Osteoblast (primary cell): ENCODE data around the gene HNRNPU. TPM values are rescaled to one million over a fixed set of nuclear protein-coding genes. Genes with fewer than 3 reads are reported as not detected.
A peak's percentile ranks its signal among the peaks of the same experiment; 100 is the strongest.

ENCODE experiments used
- DNase-seq: peaks from one replicate; pipeline ENCODE4 v3.0.0; 2011; ENCODE audit warnings: low spot score, mixed read lengths; ENCODE audit not compliant: insufficient read length; ENCODE audit errors: missing footprints
- H2AFZ ChIP-seq: 2 replicates; pipeline ENCODE4 v1.6.0; 2011; ENCODE audit warnings: mild to moderate bottlenecking, low read length
- H3K27ac ChIP-seq: 2 replicates; pipeline ENCODE4 v1.5.1; 2011; ENCODE audit warnings: mild to moderate bottlenecking, low read depth, low read length, moderate library complexity
- H3K27me3 ChIP-seq: 2 replicates; pipeline ENCODE4 v1.6.0; 2012; ENCODE audit warnings: mild to moderate bottlenecking, control low read depth, inconsistent platforms, low read length, moderate library complexity; ENCODE audit not compliant: insufficient read depth
- H3K36me3 ChIP-seq: 2 replicates; pipeline ENCODE4 v1.5.1; 2011; ENCODE audit warnings: mild to moderate bottlenecking, low read length, control low read depth, moderate library complexity; ENCODE audit not compliant: insufficient read depth
- H3K4me1 ChIP-seq: 2 replicates; pipeline ENCODE4 v1.5.1; 2011; ENCODE audit warnings: mild to moderate bottlenecking, low read length, control low read depth, moderate library complexity; ENCODE audit not compliant: insufficient read depth
- H3K4me2 ChIP-seq: 2 replicates; pipeline ENCODE4 v1.6.0; 2011; ENCODE audit warnings: mild to moderate bottlenecking, low read length; ENCODE audit not compliant: insufficient read depth
- H3K4me3 ChIP-seq: fragments of 200-600 bp; sonication (generic); 3 replicates; pipeline ENCODE4 v1.5.1; 2012; ENCODE audit warnings: mild to moderate bottlenecking, low read length, inconsistent platforms; ENCODE audit not compliant: insufficient read depth
- H3K79me2 ChIP-seq: 2 replicates; pipeline ENCODE4 v1.6.0; 2012; ENCODE audit warnings: mild to moderate bottlenecking, low read length, control low read depth, inconsistent platforms; ENCODE audit not compliant: insufficient read depth
- H3K9me3 ChIP-seq: 2 replicates; pipeline ENCODE4 v1.5.1; 2011; ENCODE audit warnings: low read depth, low read length, control low read depth
- H4K20me1 ChIP-seq: 2 replicates; pipeline ENCODE4 v1.6.0; 2012; ENCODE audit warnings: mild to moderate bottlenecking, low read length, control low read depth; ENCODE audit not compliant: insufficient read depth
- CTCF ChIP-seq: IDR thresholded peaks from 2 replicates; pipeline ENCODE4 v1.5.1; 2011; ENCODE audit warnings: mild to moderate bottlenecking, low read depth, low read length, moderate library complexity; ENCODE audit errors: extremely low read depth
- total RNA-seq: library from RNA; depleted of rRNA; stranded (reverse); fragments of >200 nt; gene quantifications from 2 replicates; pipeline ENCODE4 v1.2.3, GENCODE V29; 2012

The HNRNPU gene
- total RNA-seq = 214 and 240 TPM in 2 replicates

GRCh38 chr1:244864253-244865027, at the start of gene HNRNPU:
HNRNPU (minus strand) TSS chr1:244864543; CDS start chr1:244864307, 236 bp downstream.
- H3K27ac ChIP-seq = peak within 1 kb of the TSS; percentile 93
- H4K20me1 ChIP-seq = peaks cover 36% of the 10 kb centered on the region
- H3K4me2 ChIP-seq = peak within 1 kb of the TSS; percentile 94
- H3K9me3 ChIP-seq = no peaks in the 10 kb centered on the region
- TF ChIP-seq CTCF = peak; percentile 21
- peak; percentile 95 for DNase-seq
- peak within 1 kb of the TSS; percentile 97 for H2AFZ ChIP-seq
- H3K4me3 ChIP-seq = peak within 1 kb of the TSS; percentile 93
- H3K36me3 ChIP-seq = peaks cover 17% of the 10 kb centered on the region
- H3K4me1 ChIP-seq = peaks cover 33% of the 10 kb centered on the region
- H3K79me2 ChIP-seq = peaks cover 48% of the 10 kb centered on the region
- H3K27me3 ChIP-seq = no peaks in the 10 kb centered on the region

- Histone ChIP-seq H3K9me3 (no peaks in the 10 kb centered on the region), H3K4me3 (no peak overlapping the region)
These were observed 49.5 kb upstream of the HNRNPU start for GRCh38 chr1:244913806-244914205.

GRCh38 chr1:244904119-244904518, 39.8 kb upstream of the HNRNPU start:
- Histone ChIP-seq H3K4me1 (peaks cover 12% of the 10 kb centered on the region), H3K27me3 (no peaks in the 10 kb centered on the region), H3K36me3 (no peaks in the 10 kb centered on the region), H3K4me2 (no peak overlapping the region), H4K20me1 (no peaks in the 10 kb centered on the region), H3K9me3 (no peaks in the 10 kb centered on the region), H2AFZ (no peak overlapping the region), H3K27ac (no peak overlapping the region), H3K4me3 (no peak overlapping the region), H3K79me2 (no peaks in the 10 kb centered on the region)
- TF ChIP-seq CTCF = no peak
- DNase-seq = no peak

More at GRCh38 chr1:244913806-244914205, 49.5 kb upstream of the HNRNPU start:
- no peak for TF ChIP-seq CTCF
- Histone ChIP-seq H3K79me2 (no peaks in the 10 kb centered on the region), H3K36me3 (no peaks in the 10 kb centered on the region), H3K4me1 (no peaks in the 10 kb centered on the region), H3K4me2 (no peak overlapping the region), H3K27ac (no peak overlapping the region), H2AFZ (no peak overlapping the region), H4K20me1 (no peaks in the 10 kb centered on the region), H3K27me3 (no peaks in the 10 kb centered on the region)
- DNase-seq = no peak

- no peak for TF ChIP-seq CTCF
- Histone ChIP-seq H3K27ac (no peak overlapping the region), H3K79me2 (no peaks in the 10 kb centered on the region), H3K27me3 (no peaks in the 10 kb centered on the region), H2AFZ (no peak overlapping the region), H3K9me3 (no peaks in the 10 kb centered on the region), H4K20me1 (no peaks in the 10 kb centered on the region), H3K4me3 (no peak overlapping the region), H3K36me3 (no peaks in the 10 kb centered on the region), H3K4me2 (no peak overlapping the region), H3K4me1 (peaks cover 16% of the 10 kb centered on the region)
- DNase-seq = no peak
These were observed 37.2 kb upstream of the HNRNPU start for GRCh38 chr1:244901400-244902015.
